Measurements from ENCODE around the gene PLPP2.

Gene PLPP2

GRCh38 chr19:294946-295686 lies 3.9 kb upstream of the PLPP2 start:
- H3K4me3 ChIP-seq (ENCODE audit: low read depth, low read length) = peak overlapping the region; percentile 22
- no peak for DNase-seq (ENCODE audit: low read depth)

- H3K4me3 ChIP-seq (ENCODE audit: low read depth, low read length) = peak overlapping the region; percentile 22
- no peak for DNase-seq (ENCODE audit: low read depth)
Measured at GRCh38 chr19:294341-294945, 3.2 kb upstream of the PLPP2 start.

GRCh38 chr19:293436-294110 lies 2.4 kb upstream of the PLPP2 start:
- no peak for DNase-seq (ENCODE audit: low read depth)
- no peak overlapping the region for H3K4me3 ChIP-seq (ENCODE audit: low read depth, low read length)

GRCh38 chr19:292951-293350 lies 1.7 kb upstream of the PLPP2 start:
- H3K4me3 ChIP-seq (ENCODE audit: low read depth, low read length) = no peak overlapping the region
- DNase-seq (ENCODE audit: low read depth) = no peak

- no peak overlapping the region for H3K4me3 ChIP-seq (ENCODE audit: low read depth, low read length)
- DNase-seq (ENCODE audit: low read depth) = no peak
Measured at GRCh38 chr19:292281-292884, 1.2 kb upstream of the PLPP2 start.

- H3K4me3 ChIP-seq (ENCODE audit: low read depth, low read length) = peak overlapping the region; percentile 22
- no peak for DNase-seq (ENCODE audit: low read depth)
Measured at GRCh38 chr19:291561-292280, 518 bp upstream of the PLPP2 start.

GRCh38 chr19:290372-291005 lies 714 bp downstream of the PLPP2 start:
- DNase-seq (ENCODE audit: low read depth) = no peak
- H3K4me3 ChIP-seq (ENCODE audit: low read depth, low read length) = peak overlapping the region; percentile 53

GRCh38 chr19:289651-290371 lies 1.4 kb downstream of the PLPP2 start:
- no peak for DNase-seq (ENCODE audit: low read depth)
- no peak overlapping the region for H3K4me3 ChIP-seq (ENCODE audit: low read depth, low read length)

GRCh38 chr19:288911-289310 lies 2.3 kb downstream of the PLPP2 start:
- DNase-seq (ENCODE audit: low read depth) = no peak

GRCh38 chr19:287381-287871 lies 3.8 kb downstream of the PLPP2 start:
- no peak for DNase-seq (ENCODE audit: low read depth)
- H3K4me3 ChIP-seq (ENCODE audit: low read depth, low read length) = no peak overlapping the region

More at GRCh38 chr19:288911-289310, 2.3 kb downstream of the PLPP2 start:
- no peak overlapping the region for H3K4me3 ChIP-seq (ENCODE audit: low read depth, low read length)

GRCh38 chr19:283395-283794 lies 7.8 kb downstream of the PLPP2 start:
- no peak overlapping the region for H3K4me3 ChIP-seq (ENCODE audit: low read depth, low read length)
- DNase-seq (ENCODE audit: low read depth) = no peak

- no peak for DNase-seq (ENCODE audit: low read depth)
- H3K4me3 ChIP-seq (ENCODE audit: low read depth, low read length) = no peak overlapping the region
Measured at GRCh38 chr19:282501-282900, 8.7 kb downstream of the PLPP2 start.

GRCh38 chr19:281992-282391 lies 9.2 kb downstream of the PLPP2 start:
- no peak for DNase-seq (ENCODE audit: low read depth)
- no peak overlapping the region for H3K4me3 ChIP-seq (ENCODE audit: low read depth, low read length)

GRCh38 chr19:281156-281853 lies 9.9 kb downstream of the PLPP2 start:
- no peak overlapping the region for H3K4me3 ChIP-seq (ENCODE audit: low read depth, low read length)
- no peak for DNase-seq (ENCODE audit: low read depth)

GRCh38 chr19:280541-281009 lies 10.6 kb downstream of the PLPP2 start:
- DNase-seq (ENCODE audit: low read depth) = no peak
- H3K4me3 ChIP-seq (ENCODE audit: low read depth, low read length) = no peak overlapping the region

GRCh38 chr19:279656-280055 lies 11.5 kb downstream of the PLPP2 start:
- H3K4me3 ChIP-seq (ENCODE audit: low read depth, low read length) = no peak overlapping the region
- no peak for DNase-seq (ENCODE audit: low read depth)

GRCh38 chr19:279231-279630 lies 12.0 kb downstream of the PLPP2 start:
- H3K4me3 ChIP-seq (ENCODE audit: low read depth, low read length) = no peak overlapping the region
- no peak for DNase-seq (ENCODE audit: low read depth)

All from skeletal muscle cell (primary cell).